A549 (cell line): ENCODE data around the gene PREX1.

Experiments used
- CHD2 ChIP-seq: fragments of 150-350 bp; IDR thresholded peaks from 2 replicates; pipeline ENCODE4 v1.6.1; 2014; ENCODE audit warnings: low read length; ENCODE audit not compliant: partially characterized antibody
- CTCF ChIP-seq: fragments of >200 bp; sonication (Bioruptor Twin); formaldehyde crosslinking; IDR thresholded peaks from 3 replicates; pipeline ENCODE4 v1.5.1; 2016
- EHMT2 ChIP-seq: fragments of 200-600 bp; sonication (generic); IDR thresholded peaks from 2 replicates; pipeline ENCODE4 v1.6.1; 2016; ENCODE audit warnings: antibody characterized with exemption, low read depth, mild to moderate bottlenecking, moderate library complexity
- EP300 ChIP-seq, 2 experiments: fragments of >200 bp; sonication (Bioruptor Twin); formaldehyde crosslinking; IDR thresholded peaks; 2 replicates in 1 of 2; 3 replicates in 1 of 2; pipeline ENCODE4 v1.6.1; 2016 to 2017
- ESRRA ChIP-seq: fragments of 150-350 bp; IDR thresholded peaks from 2 replicates; pipeline ENCODE4 v1.6.1; 2014; ENCODE audit warnings: mild to moderate bottlenecking, low read length, borderline replicate concordance
- FOSL2 ChIP-seq, 2 experiments: fragments of 450-650 bp in 1 of 2; fragments of >200 bp in 1 of 2; sonication (Bioruptor Twin) in 1 of 2; formaldehyde crosslinking; IDR thresholded peaks; 2 replicates each; pipeline versions ENCODE4 v1.5.0 to v1.6.1; 2016 to 2020; ENCODE audit warnings: mild to moderate bottlenecking in 1 of 2, moderate library complexity in 1 of 2
- HMGXB4 ChIP-seq: fragments of 250-450 bp; sonication (Bioruptor Pico); IDR thresholded peaks from 2 replicates; pipeline ENCODE4 v1.5.0; 2021; ENCODE audit warnings: mild to moderate bottlenecking, moderate library complexity, borderline replicate concordance
- JUN ChIP-seq, 2 experiments: fragments of >200 bp; sonication (Bioruptor Twin); formaldehyde crosslinking; IDR thresholded peaks; 2 replicates in 1 of 2; 3 replicates in 1 of 2; pipeline ENCODE4 v1.6.1; 2016 to 2017
- MAX ChIP-seq: IDR thresholded peaks from 2 replicates; pipeline ENCODE4 v1.6.1; 2012
- POLR2A ChIP-seq: IDR thresholded peaks from 2 replicates; pipeline ENCODE4 v1.6.1; 2012; ENCODE audit warnings: mild to moderate bottlenecking, low read length
- RCOR1 ChIP-seq: fragments of 150-350 bp; IDR thresholded peaks from 2 replicates; pipeline ENCODE4 v1.6.1; 2014; ENCODE audit warnings: antibody characterized with exemption, low read length, low read depth
- RFX5 ChIP-seq: fragments of 450-650 bp; IDR thresholded peaks from 2 replicates; pipeline ENCODE4 v1.7.1; 2014; ENCODE audit warnings: antibody characterized with exemption, mild to moderate bottlenecking, moderate library complexity

- TF ChIP-seq CTCF (no peak), RCOR1 (no peak), POLR2A (no peak), FOSL2 (IDR thresholded peaks at IDR 0.05) (no peak), FOSL2 (CRISPR knock-in tag; IDR thresholded peaks at IDR 0.05) (no peak), CHD2 (no peak), JUN (IDR thresholded peaks at IDR 0.05) (no peak), MAX (no peak), RFX5 (no peak), ESRRA (no peak), EP300 (IDR thresholded peaks at IDR 0.05) (no peak), HMGXB4 (CRISPR knock-in tag) (no peak), EHMT2 (no peak)
Measured at GRCh38 chr20:48843057-48843806, 15.4 kb upstream of the PREX1 start.
